Activated naive CD8-positive, alpha-beta T cell (primary cell): ENCODE measurements around the gene MAGEF1.
A peak's percentile ranks its signal among the peaks of the same experiment; 100 is the strongest.

ENCODE experiments used
- H3K27ac Mint-ChIP-seq: one replicate; pipeline ENCODE4 v1.8.0; 2021; ENCODE audit warnings: mixed read lengths
- H3K27me3 Mint-ChIP-seq: one replicate; pipeline ENCODE4 v1.8.0; 2021; ENCODE audit warnings: mixed read lengths
- H3K36me3 Mint-ChIP-seq: one replicate; pipeline ENCODE4 v1.8.0; 2021; ENCODE audit warnings: mixed read lengths
- H3K4me1 Mint-ChIP-seq: one replicate; pipeline ENCODE4 v1.8.0; 2021; ENCODE audit warnings: low read depth, mixed read lengths
- H3K4me3 Mint-ChIP-seq: one replicate; pipeline ENCODE4 v1.8.0; 2021; ENCODE audit warnings: mild to moderate bottlenecking, mixed read lengths
- H3K9me3 Mint-ChIP-seq: one replicate; pipeline ENCODE4 v1.8.0; 2021; ENCODE audit warnings: low read depth, mixed read lengths

The MAGEF1 gene

DNA sequence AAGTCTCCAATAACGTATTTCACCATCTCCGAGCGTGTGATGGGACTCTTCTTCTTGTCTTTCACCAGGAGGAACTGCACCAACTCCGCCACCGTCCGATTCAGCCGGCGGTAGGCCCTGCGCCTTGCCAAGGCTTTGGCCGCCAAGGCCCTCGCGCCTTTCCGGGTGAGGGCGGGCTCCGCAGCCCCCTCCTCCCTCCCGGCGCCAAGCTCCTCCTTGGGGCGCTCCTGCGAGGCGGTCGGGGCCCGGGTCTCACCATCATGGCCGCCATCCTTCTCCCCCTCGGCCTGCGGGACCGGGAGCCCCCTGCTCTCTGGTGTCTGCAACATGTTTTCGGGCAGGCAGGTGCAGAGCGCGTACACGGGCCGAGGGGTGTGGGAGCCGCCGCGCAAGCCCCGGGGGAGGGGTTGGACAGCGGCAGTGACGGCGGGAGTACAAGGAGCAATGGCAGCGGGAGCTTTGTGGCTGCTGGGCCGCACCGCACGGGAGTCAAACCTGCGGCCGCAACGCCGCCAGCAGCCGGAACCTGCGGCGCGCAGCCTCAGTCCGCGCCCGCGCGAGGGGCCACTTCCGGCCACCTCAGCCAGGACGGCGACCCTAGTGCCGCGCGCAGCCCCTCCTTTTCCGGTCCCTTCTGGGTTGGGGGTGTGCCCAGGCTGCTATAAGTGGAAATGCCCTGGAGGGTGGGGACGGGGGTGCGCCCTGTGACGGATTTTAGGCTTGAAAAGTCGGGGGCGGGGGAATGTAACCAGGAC, at the start of gene MAGEF1:
Gene MAGEF1 (minus strand): TSS at position 572 of the 755 bp plus-strand sequence. CDS start 243 bp downstream, at position 329.
- Mint-ChIP-seq H3K27ac (peak within 1 kb of the TSS; percentile 88), H3K27me3 (no peaks in the 10 kb centered on the region)

GRCh38 chr3:184761075-184761841, 49.4 kb upstream of the MAGEF1 start:
- Mint-ChIP-seq H3K4me1 (no peaks in the 10 kb centered on the region), H3K4me3 (no peak overlapping the region), H3K27me3 (peaks cover 4% of the 10 kb centered on the region), H3K9me3 (no peaks in the 10 kb centered on the region), H3K27ac (no peak overlapping the region), H3K36me3 (no peaks in the 10 kb centered on the region)

More for the DNA sequence above, at the start of gene MAGEF1:
- H3K4me1 Mint-ChIP-seq = peaks cover 31% of the 10 kb centered on the region
- peak within 1 kb of the TSS; percentile 99 for H3K4me3 Mint-ChIP-seq
- no peaks in the 10 kb centered on the region for H3K9me3 Mint-ChIP-seq
- peaks cover 13% of the 10 kb centered on the region for H3K36me3 Mint-ChIP-seq

DNA sequence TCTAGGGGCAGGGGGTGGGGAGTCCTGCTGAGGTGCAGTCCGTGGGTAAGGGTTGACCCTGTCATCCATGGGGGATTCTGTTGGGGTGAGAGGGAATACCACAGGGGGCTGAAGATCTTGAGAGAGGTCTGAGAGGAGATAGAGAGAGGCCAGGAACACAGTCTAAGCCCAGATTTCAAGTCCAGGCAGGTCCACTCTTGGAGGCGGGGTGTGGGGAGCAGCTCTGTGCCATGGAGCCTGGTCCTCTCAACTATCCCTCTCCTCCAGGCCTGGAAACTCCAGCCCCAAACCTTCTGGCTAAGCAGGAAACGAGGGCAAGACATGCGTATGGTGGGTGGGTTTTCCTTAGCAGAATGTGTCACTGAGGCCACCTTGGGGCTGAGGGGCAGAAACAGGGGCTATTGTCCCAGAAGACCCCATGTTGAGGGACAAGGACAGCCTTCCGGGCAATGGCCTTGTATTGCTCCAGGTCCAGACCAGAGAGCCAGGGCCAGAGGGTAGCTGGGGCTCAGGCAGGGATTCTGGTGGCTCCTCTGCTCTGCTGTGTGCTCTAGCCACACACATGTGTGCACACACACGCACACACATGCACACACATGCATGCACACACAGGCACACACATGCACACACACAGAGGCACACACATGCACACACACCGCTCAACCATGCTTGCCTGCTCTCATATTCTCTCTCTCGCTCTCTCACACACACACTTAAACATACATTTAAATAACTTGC, 48.6 kb upstream of the MAGEF1 start:
- H3K27me3 Mint-ChIP-seq = peaks cover 4% of the 10 kb centered on the region
- no peak overlapping the region for H3K4me3 Mint-ChIP-seq
- H3K4me1 Mint-ChIP-seq = no peaks in the 10 kb centered on the region
- no peaks in the 10 kb centered on the region for H3K9me3 Mint-ChIP-seq
- no peaks in the 10 kb centered on the region for H3K36me3 Mint-ChIP-seq
- H3K27ac Mint-ChIP-seq = no peak overlapping the region

DNA sequence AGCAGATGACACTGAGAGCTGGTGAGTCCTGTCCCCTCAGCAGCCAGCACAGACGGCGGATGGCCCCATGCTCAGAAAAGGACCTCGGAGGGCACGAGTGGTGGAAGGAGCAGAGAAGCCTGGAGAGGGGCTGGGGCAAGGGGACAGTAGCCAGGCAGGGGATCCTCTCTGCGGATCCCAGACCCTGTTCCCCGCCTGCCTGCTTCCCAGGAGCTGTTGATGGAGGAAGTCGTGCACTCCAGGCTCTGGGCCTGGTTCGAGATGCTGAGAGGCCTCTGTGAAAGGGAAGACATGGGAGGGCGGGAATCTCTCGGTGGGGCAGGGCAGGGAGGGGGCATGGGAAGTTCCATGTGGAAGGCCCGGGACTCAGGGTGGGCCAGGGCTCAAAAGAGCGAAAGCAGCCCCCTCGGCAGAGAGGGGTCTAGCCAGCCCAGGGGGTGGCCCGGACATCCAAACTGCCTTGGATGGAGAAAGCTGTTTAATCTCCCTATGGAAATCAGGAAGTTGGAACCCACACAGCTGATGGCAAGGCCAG, 47.9 kb upstream of the MAGEF1 start:
- no peak overlapping the region for H3K27ac Mint-ChIP-seq
- H3K36me3 Mint-ChIP-seq = no peaks in the 10 kb centered on the region
- no peak overlapping the region for H3K4me3 Mint-ChIP-seq
- H3K27me3 Mint-ChIP-seq = peaks cover 4% of the 10 kb centered on the region
- H3K4me1 Mint-ChIP-seq = no peaks in the 10 kb centered on the region
- no peaks in the 10 kb centered on the region for H3K9me3 Mint-ChIP-seq

- no peaks in the 10 kb centered on the region for H3K9me3 Mint-ChIP-seq
- H3K36me3 Mint-ChIP-seq = no peaks in the 10 kb centered on the region
- peaks cover 2% of the 10 kb centered on the region for H3K27me3 Mint-ChIP-seq
- no peak overlapping the region for H3K27ac Mint-ChIP-seq
- H3K4me3 Mint-ChIP-seq = no peak overlapping the region
- no peaks in the 10 kb centered on the region for H3K4me1 Mint-ChIP-seq
These were observed 46.2 kb upstream of the MAGEF1 start for GRCh38 chr3:184758056-184758455.

- H3K36me3 Mint-ChIP-seq = no peaks in the 10 kb centered on the region
- no peaks in the 10 kb centered on the region for H3K4me1 Mint-ChIP-seq
- no peak overlapping the region for H3K27ac Mint-ChIP-seq
- no peaks in the 10 kb centered on the region for H3K9me3 Mint-ChIP-seq
- H3K27me3 Mint-ChIP-seq = no peaks in the 10 kb centered on the region
- no peak overlapping the region for H3K4me3 Mint-ChIP-seq
These were observed 45.3 kb upstream of the MAGEF1 start for GRCh38 chr3:184757022-184757651.

- H3K27ac Mint-ChIP-seq = no peak overlapping the region
- H3K4me1 Mint-ChIP-seq = no peaks in the 10 kb centered on the region
- no peak overlapping the region for H3K4me3 Mint-ChIP-seq
- no peaks in the 10 kb centered on the region for H3K27me3 Mint-ChIP-seq
- no peaks in the 10 kb centered on the region for H3K9me3 Mint-ChIP-seq
- no peaks in the 10 kb centered on the region for H3K36me3 Mint-ChIP-seq
These were observed 44.5 kb upstream of the MAGEF1 start for GRCh38 chr3:184756151-184757021.

- Mint-ChIP-seq H3K36me3 (no peaks in the 10 kb centered on the region), H3K4me1 (no peaks in the 10 kb centered on the region), H3K9me3 (no peaks in the 10 kb centered on the region), H3K4me3 (no peak overlapping the region), H3K27ac (no peak overlapping the region), H3K27me3 (no peaks in the 10 kb centered on the region)
These were observed 43.5 kb upstream of the MAGEF1 start for GRCh38 chr3:184755315-184755731.

- no peaks in the 10 kb centered on the region for H3K4me1 Mint-ChIP-seq
- no peak overlapping the region for H3K4me3 Mint-ChIP-seq
- no peak overlapping the region for H3K27ac Mint-ChIP-seq
- no peaks in the 10 kb centered on the region for H3K36me3 Mint-ChIP-seq
- peaks cover 6% of the 10 kb centered on the region for H3K27me3 Mint-ChIP-seq
- no peaks in the 10 kb centered on the region for H3K9me3 Mint-ChIP-seq
These were observed 40.5 kb upstream of the MAGEF1 start for GRCh38 chr3:184752361-184752760.

DNA sequence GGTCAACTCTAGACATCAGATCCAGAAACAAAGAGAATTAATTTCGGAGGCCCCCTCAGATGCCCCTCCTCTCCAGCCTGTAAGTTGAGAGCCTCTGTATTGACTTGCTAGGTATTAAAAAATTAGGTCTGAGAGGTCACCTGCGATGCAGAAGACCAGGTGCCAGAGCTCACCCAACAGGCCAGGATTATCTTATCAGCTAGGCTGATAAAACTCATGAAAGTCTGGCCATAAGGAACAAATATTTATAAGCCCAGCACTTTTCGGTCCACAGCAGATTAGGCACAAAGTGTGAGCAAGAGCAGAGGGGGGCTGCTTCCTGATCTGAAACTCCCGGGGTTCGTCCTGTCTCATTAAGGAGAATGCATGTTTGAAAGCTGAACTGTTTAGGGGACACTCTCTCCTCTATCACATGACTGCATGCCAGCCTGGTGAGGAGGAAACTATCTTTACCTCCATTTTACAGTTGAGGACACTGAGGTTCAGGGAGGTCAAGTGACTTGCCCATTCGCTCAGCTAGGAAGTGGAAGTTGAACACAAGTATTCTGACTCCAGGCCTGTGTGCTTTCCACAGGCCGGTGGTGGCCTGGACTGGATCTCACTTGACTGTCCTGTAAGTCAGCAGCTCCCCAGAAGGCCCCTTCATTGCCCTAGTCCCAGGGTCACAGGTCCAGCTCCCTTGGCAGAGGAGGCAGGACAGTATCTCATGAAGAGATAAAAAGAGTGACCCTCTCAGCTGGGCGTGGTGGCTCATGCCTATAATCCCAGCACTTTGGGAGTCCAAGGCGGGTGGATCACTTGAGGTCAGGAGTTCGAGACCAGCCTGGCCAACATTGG, 39.6 kb upstream of the MAGEF1 start:
- no peaks in the 10 kb centered on the region for H3K9me3 Mint-ChIP-seq
- no peak overlapping the region for H3K27ac Mint-ChIP-seq
- no peak overlapping the region for H3K4me3 Mint-ChIP-seq
- H3K27me3 Mint-ChIP-seq = peaks cover 6% of the 10 kb centered on the region
- no peaks in the 10 kb centered on the region for H3K36me3 Mint-ChIP-seq
- no peaks in the 10 kb centered on the region for H3K4me1 Mint-ChIP-seq

DNA sequence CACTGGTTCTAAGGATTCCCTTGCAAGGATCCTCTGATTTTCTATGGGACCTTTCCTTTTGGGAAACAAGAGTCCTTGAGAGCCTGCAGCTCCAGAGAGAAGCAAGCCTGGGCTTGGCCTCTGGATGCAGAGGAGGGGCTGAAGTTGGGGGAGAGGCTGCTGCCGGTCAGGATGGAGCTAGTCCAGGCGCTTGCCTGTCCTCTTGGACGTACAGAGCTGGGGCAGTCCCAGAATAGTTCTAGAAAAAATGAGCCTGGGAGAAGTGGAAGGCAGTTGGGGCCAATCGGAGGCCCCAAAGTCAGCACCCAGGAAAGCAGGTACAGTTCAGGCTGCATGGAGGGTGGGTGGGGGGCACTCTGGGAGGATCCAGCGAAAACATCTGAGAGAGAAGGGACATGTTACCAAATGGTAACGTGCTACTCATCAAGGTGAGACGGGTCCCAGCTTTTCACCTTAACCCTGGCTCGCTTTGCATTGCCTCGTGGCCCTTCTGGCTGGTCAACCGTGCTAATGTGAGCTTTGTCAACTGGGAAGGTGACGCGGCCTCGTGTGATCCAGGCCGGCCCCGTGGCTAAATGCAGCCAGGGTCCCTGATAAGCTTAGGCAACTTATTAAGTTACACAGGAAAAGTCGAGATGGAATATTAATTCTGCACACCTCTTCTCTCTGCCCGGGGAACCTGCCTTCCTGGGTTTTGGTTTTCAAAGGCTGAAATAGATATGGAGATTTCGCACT, 38.7 kb upstream of the MAGEF1 start:
- H3K27me3 Mint-ChIP-seq = peaks cover 6% of the 10 kb centered on the region
- no peaks in the 10 kb centered on the region for H3K36me3 Mint-ChIP-seq
- no peak overlapping the region for H3K27ac Mint-ChIP-seq
- H3K4me3 Mint-ChIP-seq = no peak overlapping the region
- no peaks in the 10 kb centered on the region for H3K9me3 Mint-ChIP-seq
- H3K4me1 Mint-ChIP-seq = no peaks in the 10 kb centered on the region

DNA sequence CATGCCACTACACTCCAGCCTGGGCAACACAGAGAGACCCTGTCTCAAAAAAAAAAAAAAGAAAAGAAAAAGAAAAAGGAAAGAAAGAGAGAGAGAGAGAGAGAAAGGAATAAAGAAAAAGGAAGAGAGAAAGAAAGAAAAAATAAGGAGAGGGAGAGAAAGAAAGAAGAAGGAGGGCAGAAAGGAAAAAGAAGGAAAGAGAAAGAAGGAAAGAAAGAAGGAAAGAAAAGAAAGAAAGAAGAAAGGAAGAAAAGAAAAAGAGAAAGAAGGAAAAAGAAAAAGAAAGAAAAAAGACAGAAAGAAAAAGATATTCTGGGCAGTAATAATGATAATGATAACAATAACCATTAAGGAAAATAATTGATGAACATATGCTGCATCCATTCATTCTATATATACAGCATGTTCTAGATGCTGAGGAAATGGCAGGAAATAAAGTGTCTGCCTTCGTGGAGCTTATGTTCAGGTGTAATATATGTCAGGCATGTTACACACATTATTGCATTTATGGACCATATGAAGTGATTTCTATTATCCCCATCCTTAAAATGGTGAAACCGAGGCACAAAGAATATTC, 37.4 kb upstream of the MAGEF1 start:
- no peak overlapping the region for H3K27ac Mint-ChIP-seq
- no peaks in the 10 kb centered on the region for H3K36me3 Mint-ChIP-seq
- no peak overlapping the region for H3K4me3 Mint-ChIP-seq
- H3K9me3 Mint-ChIP-seq = no peaks in the 10 kb centered on the region
- peaks cover 6% of the 10 kb centered on the region for H3K27me3 Mint-ChIP-seq
- H3K4me1 Mint-ChIP-seq = no peaks in the 10 kb centered on the region
